A673 (cell line): ENCODE results near the gene PREX1.

Experiments used
- CTCF ChIP-seq: fragments of 300-800, 200-600 bp; sonication (generic); conservative IDR thresholded peaks from 2 replicates; pipeline ENCODE4 v1.5.1; 2017; ENCODE audit warnings: low read depth, mild to moderate bottlenecking, antibody characterized with exemption, low read length, moderate library complexity, mixed read lengths
- EZH2 ChIP-seq: fragments of 200-600 bp; sonication (generic); IDR thresholded peaks from 2 replicates; pipeline ENCODE4 v1.6.1; 2017; ENCODE audit warnings: borderline replicate concordance, low read depth, mild to moderate bottlenecking, mixed read lengths, antibody characterized with exemption, low read length; ENCODE audit not compliant: poor library complexity, severe bottlenecking

- TF ChIP-seq CTCF (no peak), EZH2 (no peak)
Measured at GRCh38 chr20:48668451-48668946, 159.3 kb downstream of the PREX1 start.
